Activated CD4-positive, alpha-beta memory T cell treated with anti-CD3 and anti-CD28 coated beads, Interleukin-2, amount 10 ng/mL, durations not matched to agents 7 days and 5 days (primary cell): ENCODE measurements around the gene HTRA1. TPM values are rescaled to one million over a fixed set of nuclear protein-coding genes. Genes with fewer than 3 reads are reported as not detected.

Source experiments
- CTCF ChIA-PET: fragments of 350-600 bp; sonication (Branson Sonifier 250); formaldehyde crosslinking; loops from one replicate; lab custom pipeline; 2021; ENCODE audit warnings: antibody characterized with exemption, inconsistent platforms; lab: Charles Lee
- POLR2A ChIA-PET: fragments of 350-600 bp; sonication (Branson Sonifier 250); formaldehyde crosslinking; loops from one replicate; lab custom pipeline; 2021; ENCODE audit warnings: antibody characterized with exemption; lab: Charles Lee
- DNase-seq: peaks from one replicate; pipeline ENCODE4 v3.0.0-alpha.2; 2020
- H3K27ac Mint-ChIP-seq: one replicate; pipeline ENCODE4 v1.8.0; 2021; ENCODE audit warnings: mild to moderate bottlenecking, mixed read lengths
- H3K27me3 Mint-ChIP-seq: one replicate; pipeline ENCODE4 v1.8.0; 2021; ENCODE audit warnings: mixed read lengths
- H3K36me3 Mint-ChIP-seq: one replicate; pipeline ENCODE4 v1.8.0; 2021; ENCODE audit warnings: low read depth, mixed read lengths
- H3K4me1 Mint-ChIP-seq: one replicate; pipeline ENCODE4 v1.8.0; 2021; ENCODE audit warnings: mixed read lengths
- H3K4me3 Mint-ChIP-seq: one replicate; pipeline ENCODE4 v1.8.0; 2021; ENCODE audit warnings: mild to moderate bottlenecking, mixed read lengths
- H3K9me3 Mint-ChIP-seq: one replicate; pipeline ENCODE4 v1.8.0; 2021; ENCODE audit warnings: mixed read lengths
- total RNA-seq, 2 experiments: library from RNA; stranded (reverse); gene quantifications; one replicate each; pipeline ENCODE4 v1.2.3, GENCODE V29; 2021

Gene HTRA1
- total RNA-seq, 2 experiments from 2014 or later: not detected

DNA sequence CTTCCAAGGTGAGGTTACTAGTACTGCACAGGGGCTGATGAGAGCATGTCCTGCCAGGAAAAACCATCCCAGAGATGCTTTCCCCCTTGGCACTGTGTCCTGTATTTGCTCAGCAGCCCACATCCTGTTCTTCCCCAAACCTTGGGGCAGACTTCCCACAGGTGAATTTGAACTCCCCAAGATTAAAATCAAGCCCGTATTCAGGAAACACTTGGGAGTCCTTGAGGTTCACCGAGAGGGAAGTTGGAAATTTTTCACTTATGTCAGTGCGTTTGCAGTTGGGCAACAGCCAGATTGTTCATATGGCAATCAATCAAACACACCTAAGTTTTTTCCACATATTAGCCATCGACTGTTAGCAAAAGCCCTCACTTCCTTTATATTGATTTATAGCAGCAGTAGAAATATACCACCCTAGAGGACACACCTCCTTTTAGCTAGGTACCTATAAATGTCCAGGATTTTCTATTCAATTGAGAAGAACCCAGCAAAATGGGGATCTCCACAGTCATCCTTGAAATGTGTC lies 99.0 kb downstream of the HTRA1 start, which contains the start of gene DMBT1:
DMBT1 (plus strand) TSS at position 476 of the 526 bp plus-strand sequence; CDS start at position 493, 17 bp downstream.
- Mint-ChIP-seq H3K27me3 (peaks cover 41% of the 10 kb centered on the region), H3K27ac (no peak within 1 kb of the TSS), H3K9me3 (no peaks in the 10 kb centered on the region), H3K36me3 (no peaks in the 10 kb centered on the region), H3K4me1 (peaks cover 18% of the 10 kb centered on the region), H3K4me3 (no peak within 1 kb of the TSS)
- ChIA-PET CTCF (no interaction called here), POLR2A (no interaction called here)
- DNase-seq: no peak

- Mint-ChIP-seq H3K4me3 (no peak overlapping the region), H3K9me3 (no peaks in the 10 kb centered on the region), H3K27ac (no peak overlapping the region), H3K36me3 (no peaks in the 10 kb centered on the region), H3K27me3 (peaks cover 48% of the 10 kb centered on the region), H3K4me1 (peaks cover 24% of the 10 kb centered on the region)
- no peak for DNase-seq
- ChIA-PET CTCF (no interaction called here), POLR2A (no interaction called here)
Observed at GRCh38 chr10:122561212-122561611, 99.9 kb downstream of the HTRA1 start.

DNA sequence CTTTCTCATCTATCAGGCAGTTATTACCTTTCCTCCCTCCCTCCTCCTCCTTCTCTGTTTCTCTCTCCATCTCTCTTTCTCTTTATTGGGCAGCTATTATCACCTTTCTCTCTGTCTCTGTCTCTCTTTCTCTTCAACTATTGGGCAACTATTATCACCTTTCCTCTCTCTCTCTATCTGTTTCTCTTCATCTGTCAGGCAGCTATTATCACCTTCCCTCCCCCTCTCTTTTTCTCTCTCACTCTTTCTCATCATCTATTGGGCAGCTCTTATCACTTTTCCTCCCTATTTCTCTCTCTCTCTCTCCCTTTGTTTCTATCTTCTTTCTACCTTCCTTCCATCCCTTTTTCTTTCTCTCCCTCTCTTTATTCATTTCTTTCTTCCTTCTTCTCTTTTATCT lies 100.4 kb downstream of the HTRA1 start:
- H3K27me3 Mint-ChIP-seq: peaks cover 48% of the 10 kb centered on the region
- no peak overlapping the region for H3K27ac Mint-ChIP-seq
- no peaks in the 10 kb centered on the region for H3K9me3 Mint-ChIP-seq
- DNase-seq: no peak
- no peaks in the 10 kb centered on the region for H3K36me3 Mint-ChIP-seq
- POLR2A ChIA-PET: no interaction called here
- peaks cover 24% of the 10 kb centered on the region for H3K4me1 Mint-ChIP-seq
- no peak overlapping the region for H3K4me3 Mint-ChIP-seq
- CTCF ChIA-PET: no interaction called here

Other genes with a start within 250 kb of the HTRA1 start
- not detected for gene BTBD16, start 190.3 kb upstream of the HTRA1 start, total RNA-seq
- gene PLEKHA1, start 86.8 kb upstream of the HTRA1 start, total RNA-seq: 1 to 10 TPM; 5.2 to 5.3 TPM
- not detected for gene ARMS2, start 6.9 kb upstream of the HTRA1 start, total RNA-seq
- under 1 TPM in 1 of 2 experiments, not detected in 1; 0.05 TPM for gene DMBT1, start 99.2 kb downstream of the HTRA1 start, total RNA-seq
- not detected for gene C10orf120, start 238.3 kb downstream of the HTRA1 start, total RNA-seq